DMS114 treated with DMSO at 0.1 percent for 48 hours (cell line): ENCODE measurements around the gene C1orf167.

Experiments
- DNase-seq: peaks from one replicate; lab custom pipeline; 2025; ENCODE audit not compliant: unreplicated experiment; lab: John Stamatoyannopoulos, UW

Gene C1orf167, protein sequence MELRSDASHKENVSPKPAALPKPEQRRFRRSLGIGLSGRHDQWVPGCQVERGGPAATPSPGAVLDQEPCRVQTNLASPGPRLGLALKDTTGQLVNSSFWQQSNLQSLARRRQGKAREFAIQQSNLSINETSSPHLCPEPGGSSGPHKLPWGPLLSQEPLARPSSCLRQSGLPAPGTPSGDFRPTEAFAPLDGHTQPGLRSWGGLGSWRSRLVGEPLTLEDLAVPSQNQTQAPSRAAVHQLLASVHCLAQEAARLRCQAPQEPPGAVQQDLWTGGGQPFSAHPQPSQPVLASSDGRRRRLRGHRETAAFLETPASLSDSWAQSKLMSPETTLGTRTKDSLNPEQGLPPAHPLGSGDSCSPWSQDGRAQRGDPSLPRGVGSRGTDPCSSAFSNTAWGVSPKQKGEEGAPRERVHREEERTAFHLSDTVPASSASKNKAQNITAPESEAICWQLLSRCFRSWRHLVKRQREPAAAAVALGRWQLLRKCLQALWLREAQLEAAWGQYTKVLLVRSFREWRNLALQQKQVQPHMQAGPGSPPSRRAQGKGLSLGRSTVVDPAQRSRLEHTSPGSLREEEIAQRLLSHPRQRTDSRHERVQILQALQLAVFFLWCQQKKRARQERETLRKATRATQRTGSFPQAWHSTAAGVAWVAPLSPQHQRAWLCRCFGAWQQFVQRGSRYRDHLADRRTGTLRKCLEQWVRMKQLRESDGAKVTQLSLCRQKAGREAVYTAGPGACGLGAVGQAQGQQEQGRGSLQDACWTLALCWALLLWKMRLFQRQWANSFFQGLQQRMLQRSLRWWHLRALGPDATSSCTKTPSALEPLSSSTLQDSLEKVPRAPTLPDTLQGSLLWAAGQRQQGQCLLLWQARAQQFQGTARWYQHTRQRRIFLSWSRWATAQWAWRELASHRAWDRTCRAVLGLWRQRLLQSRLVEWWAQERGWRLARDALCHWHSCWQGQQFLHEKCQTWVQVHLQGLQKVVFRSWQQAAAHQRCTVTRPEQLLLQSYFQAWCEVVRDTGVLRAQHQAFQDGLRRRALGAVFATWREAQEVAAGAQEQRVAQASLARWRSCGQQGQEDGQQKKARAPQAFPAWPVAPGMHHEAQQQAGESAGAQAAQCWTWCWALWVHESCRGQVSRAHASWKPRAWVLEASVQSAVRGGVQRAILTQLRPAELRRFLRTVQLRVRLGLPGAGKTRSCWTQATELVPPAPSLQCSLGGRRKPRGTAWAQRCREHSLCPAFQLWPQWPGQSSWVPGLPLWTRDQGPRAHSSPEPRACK (N-terminal part only)

GRCh38 chr1:11761988-11762406 is at the start of gene C1orf167:
Gene C1orf167, plus strand, starts transcription at chr1:11762193. Its CDS starts 2,208 bp downstream, at chr1:11764401.
- no peak for DNase-seq

GRCh38 chr1:11712285-11712684 is 49.7 kb upstream of the C1orf167 start:
- DNase-seq = no peak

GRCh38 chr1:11713095-11713494 is 48.9 kb upstream of the C1orf167 start:
- no peak for DNase-seq

DNA sequence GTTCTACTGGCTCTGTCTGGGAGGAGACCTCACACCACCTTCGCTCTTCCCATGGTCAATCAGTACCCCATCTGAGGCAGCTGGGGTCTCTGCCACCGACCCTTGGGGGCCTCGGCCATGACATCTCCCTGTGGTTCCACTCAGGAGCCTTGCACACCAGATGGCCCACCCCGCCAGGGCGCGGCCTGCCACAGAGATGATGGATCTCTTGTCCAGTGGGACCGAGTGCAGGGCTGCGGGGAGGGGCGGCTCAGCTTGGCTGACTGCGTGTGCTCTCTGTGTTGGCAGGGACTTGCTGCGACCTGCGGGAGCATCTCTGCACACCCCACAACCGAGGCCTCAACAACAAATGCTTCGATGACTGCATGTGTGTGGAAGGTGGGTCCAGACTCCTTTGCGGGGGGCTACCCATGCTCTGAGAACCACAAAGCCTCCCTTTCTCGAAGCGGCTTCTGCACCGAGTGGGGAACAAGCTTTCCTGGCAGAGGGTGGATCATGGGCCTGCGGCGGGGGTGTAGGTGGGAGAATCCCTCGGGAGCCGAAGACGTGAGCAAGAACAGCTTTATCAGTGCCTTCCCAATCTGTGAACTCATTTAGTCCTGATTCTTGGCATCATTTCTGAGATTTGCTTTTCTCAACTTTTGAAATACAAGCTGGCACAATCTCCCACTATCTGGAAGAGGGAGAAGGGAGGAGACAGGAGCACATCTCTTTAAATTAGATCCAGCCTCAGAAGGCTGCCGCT is 47.0 kb upstream of the C1orf167 start:
- no peak for DNase-seq

DNA sequence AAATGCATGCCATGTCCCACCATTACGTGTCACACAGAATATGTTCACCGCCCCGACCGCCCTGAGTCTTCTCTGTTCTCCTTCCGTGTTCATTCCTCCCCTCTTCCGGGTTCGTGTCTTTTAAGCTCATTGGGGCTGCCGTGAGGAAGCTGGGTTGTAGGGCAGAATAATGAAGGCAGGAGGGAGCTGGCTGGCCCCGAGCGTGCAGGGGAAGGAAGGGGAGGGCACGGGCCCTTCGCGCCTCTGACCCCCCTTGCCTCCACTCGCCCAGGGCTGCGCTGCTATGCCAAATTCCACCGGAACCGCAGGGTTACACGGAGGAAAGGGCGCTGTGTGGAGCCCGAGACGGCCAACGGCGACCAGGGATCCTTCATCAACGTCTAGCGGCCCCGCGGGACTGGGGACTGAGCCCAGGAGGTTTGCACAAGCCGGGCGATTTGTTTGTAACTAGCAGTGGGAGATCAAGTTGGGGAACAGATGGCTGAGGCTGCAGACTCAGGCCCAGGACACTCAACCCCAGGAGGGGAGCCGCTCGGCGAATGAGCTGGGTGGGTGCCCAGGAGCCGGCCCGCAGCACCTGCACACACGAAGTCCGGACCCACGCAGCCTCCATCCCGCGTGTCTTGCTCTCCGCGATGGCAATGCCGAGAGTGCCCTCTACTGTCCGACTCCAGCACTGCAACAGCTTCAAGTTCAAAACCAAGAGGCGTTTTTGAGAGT is 42.5 kb upstream of the C1orf167 start:
- peak; percentile 50 for DNase-seq

GRCh38 chr1:11720033-11720376 is 42.0 kb upstream of the C1orf167 start:
- DNase-seq = no peak

DNA sequence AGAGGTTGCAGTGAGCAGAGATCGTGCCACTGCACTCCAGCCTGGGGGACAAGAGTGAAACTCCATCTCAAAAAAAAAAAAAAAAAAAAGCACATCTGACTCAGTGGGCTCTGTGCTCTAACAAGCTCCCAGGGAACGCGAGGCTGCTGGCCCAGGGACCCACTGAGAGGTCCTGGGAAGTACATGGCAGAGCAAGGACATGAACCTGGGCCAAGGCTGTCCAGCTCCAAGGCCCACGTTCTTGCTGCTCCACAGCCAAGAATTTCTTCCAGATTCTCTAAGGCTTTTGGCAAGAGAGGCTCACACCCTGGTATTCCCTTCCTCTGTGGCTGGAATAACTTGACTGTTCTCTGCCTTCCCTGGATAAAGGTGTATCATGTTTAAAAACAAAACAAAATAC is 41.5 kb upstream of the C1orf167 start:
- DNase-seq = no peak

DNA sequence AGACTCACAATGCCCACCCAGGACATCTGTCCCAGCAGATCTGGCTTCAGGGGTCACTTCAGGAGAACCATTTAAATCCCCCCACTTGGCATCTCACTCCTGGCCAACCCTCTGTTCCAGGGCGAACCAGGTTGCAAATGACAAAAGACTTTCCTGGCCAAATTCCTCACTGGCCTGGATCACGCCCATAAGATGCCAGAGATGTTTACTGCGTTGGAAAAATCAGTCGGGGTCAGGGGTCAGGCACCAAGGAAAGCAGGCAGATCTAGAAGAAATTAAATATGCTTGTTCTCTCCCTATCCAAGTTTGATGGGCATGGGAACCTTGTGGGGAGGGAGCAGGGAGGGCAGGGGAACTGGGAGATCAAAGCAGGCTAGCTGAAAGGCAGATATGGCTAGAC is 40.7 kb upstream of the C1orf167 start:
- no peak for DNase-seq

DNA sequence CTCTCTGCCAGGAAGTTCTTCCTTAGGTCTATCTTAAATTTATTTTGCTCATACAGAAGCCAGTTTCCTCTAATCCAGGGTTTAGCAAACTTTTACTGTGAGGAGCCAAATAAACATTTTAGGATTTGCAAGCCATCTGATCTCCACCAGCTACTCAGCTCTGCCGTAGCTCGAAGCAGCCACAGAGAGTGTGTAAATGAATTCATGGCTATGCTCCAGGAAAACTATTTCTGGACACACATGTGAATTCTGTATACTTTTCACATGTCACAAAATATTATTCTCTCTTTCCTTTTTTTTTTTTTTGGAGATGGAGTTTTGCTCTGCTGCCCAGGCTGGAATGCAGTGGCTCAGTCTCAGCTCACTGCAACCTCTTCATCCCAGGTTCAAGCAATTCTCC is 39.5 kb upstream of the C1orf167 start:
- DNase-seq = no peak

DNA sequence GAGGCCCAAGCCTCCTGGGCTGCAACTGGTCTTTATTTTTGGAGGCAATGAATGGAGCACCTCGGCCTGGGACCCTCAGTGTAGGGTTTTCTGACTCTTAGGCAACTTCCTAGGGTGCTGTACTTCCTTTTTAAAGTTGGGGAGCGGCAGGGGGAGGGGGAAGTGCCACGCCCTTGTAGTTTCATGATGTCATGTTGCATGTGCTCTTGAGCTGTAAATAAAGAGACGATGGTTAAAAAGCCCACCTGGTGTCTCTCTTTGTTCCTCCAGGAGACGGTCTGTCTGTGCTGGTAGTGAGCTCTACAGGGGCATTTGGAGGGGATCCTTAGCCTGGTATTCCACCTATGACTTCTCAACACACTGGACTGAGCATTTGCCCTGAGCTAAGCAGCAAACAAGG is 36.4 kb upstream of the C1orf167 start:
- DNase-seq = no peak

- no peak for DNase-seq
Measured at GRCh38 chr1:11727119-11727518, 34.9 kb upstream of the C1orf167 start.

GRCh38 chr1:11728126-11728806 is 33.7 kb upstream of the C1orf167 start:
- DNase-seq = no peak

DNA sequence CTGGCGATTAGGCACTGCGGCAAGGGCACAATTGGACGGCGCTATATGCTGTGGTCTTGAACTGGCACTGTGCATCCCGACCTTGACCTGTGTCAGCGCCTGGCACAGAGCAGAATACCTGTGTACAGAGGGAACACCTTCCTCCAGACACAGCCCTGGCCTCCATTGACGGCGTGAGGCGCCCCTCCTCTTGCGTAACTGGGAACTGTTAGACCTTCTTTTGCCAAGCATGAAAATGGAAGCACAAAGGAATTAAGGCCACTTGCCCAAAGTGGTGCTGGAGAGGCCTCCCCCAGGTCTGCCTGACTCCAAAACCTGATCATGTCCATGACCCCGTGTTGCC is 32.9 kb upstream of the C1orf167 start:
- DNase-seq = no peak

DNA sequence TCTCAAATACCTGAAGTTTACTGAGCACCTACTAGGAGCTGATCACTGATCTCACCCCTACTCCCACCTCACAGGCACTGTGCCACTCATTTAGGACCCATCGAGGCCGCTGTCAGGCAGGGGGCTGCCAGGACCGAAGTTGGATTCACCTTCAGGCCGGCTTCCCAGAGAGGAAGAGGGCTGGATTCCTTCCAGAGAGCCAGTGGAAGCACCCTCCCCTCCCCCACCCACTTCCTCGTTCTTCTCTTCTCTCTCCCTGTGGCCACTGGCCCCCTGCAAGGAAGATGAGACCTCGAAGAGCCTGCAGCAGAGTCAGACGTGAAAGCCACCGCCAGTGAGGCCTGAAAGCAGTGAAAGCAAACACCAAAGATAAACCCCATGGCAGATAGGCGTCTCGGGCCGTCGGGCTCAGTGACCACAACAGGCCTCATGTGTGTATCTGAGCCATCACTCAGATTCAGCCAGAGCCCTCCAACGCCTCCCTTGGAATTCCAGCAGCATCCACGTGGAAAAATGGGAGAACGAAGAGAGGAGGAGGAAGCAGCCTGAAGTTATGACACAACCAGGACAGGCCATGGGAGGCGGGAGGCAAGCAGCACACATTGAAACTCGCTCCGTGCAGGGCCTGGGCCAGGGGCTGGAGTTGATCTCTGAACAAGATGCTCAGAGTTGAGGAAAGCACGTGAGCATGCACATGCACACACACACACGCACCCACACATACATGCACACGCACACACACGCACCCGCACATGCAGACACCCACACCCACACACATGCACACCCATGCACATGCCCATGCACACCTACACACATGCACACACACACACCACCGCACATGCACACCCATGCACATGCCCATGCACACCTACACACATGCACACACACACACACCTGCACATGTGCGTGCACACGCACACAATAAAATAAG is 32.2 kb upstream of the C1orf167 start:
- no peak for DNase-seq

- DNase-seq = no peak
Measured at GRCh38 chr1:11730429-11730891, 31.5 kb upstream of the C1orf167 start.

DNA sequence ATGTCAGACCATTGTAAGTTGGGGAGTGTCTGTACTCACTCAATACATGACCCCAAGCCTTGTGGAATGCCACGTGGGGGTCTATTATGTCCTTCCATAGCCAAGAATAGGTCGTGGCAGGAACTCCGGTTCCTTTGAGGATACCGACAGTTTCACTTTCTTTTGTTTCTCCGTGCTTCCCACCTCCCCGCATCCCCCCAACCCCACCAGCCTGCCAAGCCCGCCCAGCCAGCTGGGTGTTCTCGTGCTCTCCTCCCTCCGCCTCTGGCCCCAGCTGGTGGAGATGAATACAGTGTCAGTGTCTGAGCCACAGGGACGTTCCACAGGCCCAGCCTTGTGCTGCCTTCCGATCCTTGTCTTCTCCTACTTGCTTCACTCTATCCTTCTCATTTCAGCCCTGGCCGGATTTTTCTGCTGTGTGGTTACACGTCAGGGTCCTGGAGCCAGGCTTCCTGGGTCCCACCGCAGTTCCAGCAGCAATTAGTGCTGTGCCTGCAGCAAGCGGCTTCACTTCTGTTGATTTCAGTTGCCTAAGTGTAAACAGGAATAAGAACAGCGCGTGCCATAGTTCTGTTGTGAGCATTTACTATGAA is 30.2 kb upstream of the C1orf167 start:
- no peak for DNase-seq

GRCh38 chr1:11733306-11733705 is 28.7 kb upstream of the C1orf167 start:
- DNase-seq = no peak

- no peak for DNase-seq
Measured at GRCh38 chr1:11735531-11735853, 26.5 kb upstream of the C1orf167 start.
